ENCODE measurements around the gene MIF4GD.
A peak's percentile ranks its signal among the peaks of the same experiment; 100 is the strongest.

Gene MIF4GD

GRCh38 chr17:75231071-75231470 lies 40.0 kb downstream of the MIF4GD start:
- DNase-seq: no peak

GRCh38 chr17:75228847-75229246 lies 42.2 kb downstream of the MIF4GD start:
- peak in 1 of 2 donors; percentile 17 for DNase-seq

GRCh38 chr17:75228305-75228704 lies 42.7 kb downstream of the MIF4GD start:
- DNase-seq: peak in 1 of 2 donors; percentile 18

- DNase-seq: no peak
Measured at GRCh38 chr17:75227729-75228128, 43.3 kb downstream of the MIF4GD start.

GRCh38 chr17:75225016-75225415 lies 46.0 kb downstream of the MIF4GD start:
- DNase-seq: no peak

GRCh38 chr17:75219815-75220214 lies 51.2 kb downstream of the MIF4GD start:
- DNase-seq: no peak

GRCh38 chr17:75218131-75218530 lies 52.9 kb downstream of the MIF4GD start:
- no peak for DNase-seq
